ENCODE data around the gene GRK2. TPM values are rescaled to one million over a fixed set of nuclear protein-coding genes. Genes with fewer than 3 reads are reported as not detected.
A peak's percentile ranks its signal among the peaks of the same experiment; 100 is the strongest.

Gene GRK2
- total and polyA plus RNA-seq, 9 of the 15 experiments (the other 6 are each of a cell fraction or from before 2014, with no cell fraction given): 0.24 to 95.8 (median 56.5) TPM

DNA sequence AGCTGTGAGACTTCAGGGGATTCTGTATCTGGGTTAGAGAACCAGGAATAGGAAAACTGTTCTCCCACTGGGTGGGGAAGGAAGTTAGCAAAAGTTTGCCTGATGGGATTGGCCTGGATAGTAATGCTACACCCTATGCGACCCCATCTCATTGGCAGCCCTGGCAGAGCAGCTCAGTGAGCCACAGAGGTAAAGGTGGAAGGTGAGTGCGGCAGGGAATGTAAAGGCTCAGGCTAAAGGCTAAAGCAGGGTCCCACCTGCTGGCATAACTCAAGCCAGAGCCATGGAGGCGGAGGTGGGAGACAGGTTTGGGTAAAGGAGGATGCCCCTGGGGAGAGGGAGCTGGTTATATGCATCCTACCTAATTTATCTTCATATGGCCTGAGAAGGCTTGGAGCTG lies 55.8 kb downstream of the GRK2 start:
- no peaks in the 10 kb centered on the region for H3K9me1 ChIP-seq (ENCODE audit: control insufficient read depth, insufficient read depth, low read length)
- no peak overlapping the region for H3K4me3 ChIP-seq
- H3K4me1 ChIP-seq (replicated peaks in 1 of 2; ENCODE audit: control insufficient read depth in 2 of 2, insufficient read depth in 2 of 2, low read length in 2 of 2): peaks cover 13 to 18% of the 10 kb centered on the region in 2 experiments; a peak in 4 of 5 replicates
- no peaks in the 10 kb centered on the region for H3K27me3 ChIP-seq (ENCODE audit: control insufficient read depth in 2 of 2, insufficient read depth in 2 of 2, low read length in 2 of 2)
- H3K9ac ChIP-seq (ENCODE audit: insufficient read depth in 1 of 2, low read depth in 2 of 2, low read length in 2 of 2): peak overlapping the region in 1 of 2 experiments; percentile 3; a peak in 1 of 4 replicates
- FAIRE-seq (no peak), DNase-seq (ENCODE audit: extremely low read depth in 1 of 4, low spot score in 3 of 4) (peak in 1 of 4 experiments; percentile 1), ATAC-seq (no peak)
- H4K20me1 ChIP-seq (replicated peaks; ENCODE audit: control insufficient read depth, insufficient read depth, low read length): no peaks in the 10 kb centered on the region
- peaks cover 6% of the 10 kb centered on the region; the same call in 1 of the 3 replicates for H3K79me2 ChIP-seq (ENCODE audit: control insufficient read depth, insufficient read depth, low read length)
- POLR2A ChIA-PET: interaction anchor here (0.8 to 1.9 kb wide), 6 partner anchors 10 to 240 kb away, joined by 3 to 4 read pairs (median 3); no protein-coding TSS in a partner anchor
- TF ChIP-seq ZNF644 (tag; IDR thresholded peaks at IDR 0.05; ENCODE audit: low read depth) (no peak), SMAD2 (IDR thresholded peaks at IDR 0.05; ENCODE audit: low read depth, low read length) (no peak), CBX1 (IDR thresholded peaks at IDR 0.05; ENCODE audit: low read depth) (no peak), CEBPG (CRISPR knock-in tag; IDR thresholded peaks at IDR 0.05) (no peak), CEBPG (tag; conservative IDR thresholded peaks at IDR 0.05 in 1 of 2, IDR thresholded peaks at IDR 0.05 in 1 of 2) (no peak), STAT5B (CRISPR knock-in tag; IDR thresholded peaks at IDR 0.05) (no peak), BRD4 (IDR thresholded peaks at IDR 0.05) (no peak), EP300 (IDR thresholded peaks at IDR 0.05; ENCODE audit: low read length) (no peak), CAMTA2 (CRISPR knock-in tag; conservative IDR thresholded peaks at IDR 0.05) (no peak), POLR2H (tag; IDR thresholded peaks at IDR 0.05; ENCODE audit: low read depth) (no peak)
- TF ChIP-seq, protein P1, sequence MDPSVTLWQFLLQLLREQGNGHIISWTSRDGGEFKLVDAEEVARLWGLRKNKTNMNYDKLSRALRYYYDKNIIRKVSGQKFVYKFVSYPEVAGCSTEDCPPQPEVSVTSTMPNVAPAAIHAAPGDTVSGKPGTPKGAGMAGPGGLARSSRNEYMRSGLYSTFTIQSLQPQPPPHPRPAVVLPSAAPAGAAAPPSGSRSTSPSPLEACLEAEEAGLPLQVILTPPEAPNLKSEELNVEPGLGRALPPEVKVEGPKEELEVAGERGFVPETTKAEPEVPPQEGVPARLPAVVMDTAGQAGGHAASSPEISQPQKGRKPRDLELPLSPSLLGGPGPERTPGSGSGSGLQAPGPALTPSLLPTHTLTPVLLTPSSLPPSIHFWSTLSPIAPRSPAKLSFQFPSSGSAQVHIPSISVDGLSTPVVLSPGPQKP (CRISPR knock-in tag; IDR thresholded peaks at IDR 0.05): no peak
- TF ChIP-seq, protein P2, sequence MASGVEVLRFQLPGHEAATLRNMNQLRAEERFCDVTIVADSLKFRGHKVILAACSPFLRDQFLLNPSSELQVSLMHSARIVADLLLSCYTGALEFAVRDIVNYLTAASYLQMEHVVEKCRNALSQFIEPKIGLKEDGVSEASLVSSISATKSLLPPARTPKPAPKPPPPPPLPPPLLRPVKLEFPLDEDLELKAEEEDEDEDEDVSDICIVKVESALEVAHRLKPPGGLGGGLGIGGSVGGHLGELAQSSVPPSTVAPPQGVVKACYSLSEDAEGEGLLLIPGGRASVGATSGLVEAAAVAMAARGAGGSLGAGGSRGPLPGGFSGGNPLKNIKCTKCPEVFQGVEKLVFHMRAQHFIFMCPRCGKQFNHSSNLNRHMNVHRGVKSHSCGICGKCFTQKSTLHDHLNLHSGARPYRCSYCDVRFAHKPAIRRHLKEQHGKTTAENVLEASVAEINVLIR (CRISPR knock-in tag; IDR thresholded peaks at IDR 0.05): no peak
- TF ChIP-seq, protein P3, sequence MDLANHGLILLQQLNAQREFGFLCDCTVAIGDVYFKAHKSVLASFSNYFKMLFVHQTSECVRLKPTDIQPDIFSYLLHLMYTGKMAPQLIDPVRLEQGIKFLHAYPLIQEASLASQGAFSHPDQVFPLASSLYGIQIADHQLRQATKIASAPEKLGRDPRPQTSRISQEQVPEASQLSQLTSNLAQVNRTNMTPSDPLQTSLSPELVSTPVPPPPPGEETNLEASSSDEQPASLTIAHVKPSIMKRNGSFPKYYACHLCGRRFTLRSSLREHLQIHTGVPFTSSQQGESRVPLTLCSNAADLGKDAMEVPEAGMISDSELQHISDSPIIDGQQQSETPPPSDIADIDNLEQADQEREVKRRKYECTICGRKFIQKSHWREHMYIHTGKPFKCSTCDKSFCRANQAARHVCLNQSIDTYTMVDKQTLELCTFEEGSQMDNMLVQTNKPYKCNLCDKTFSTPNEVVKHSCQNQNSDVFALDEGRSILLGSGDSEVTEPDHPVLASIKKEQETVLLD (IDR thresholded peaks at IDR 0.05): no peak
- TF ChIP-seq, protein P4, sequence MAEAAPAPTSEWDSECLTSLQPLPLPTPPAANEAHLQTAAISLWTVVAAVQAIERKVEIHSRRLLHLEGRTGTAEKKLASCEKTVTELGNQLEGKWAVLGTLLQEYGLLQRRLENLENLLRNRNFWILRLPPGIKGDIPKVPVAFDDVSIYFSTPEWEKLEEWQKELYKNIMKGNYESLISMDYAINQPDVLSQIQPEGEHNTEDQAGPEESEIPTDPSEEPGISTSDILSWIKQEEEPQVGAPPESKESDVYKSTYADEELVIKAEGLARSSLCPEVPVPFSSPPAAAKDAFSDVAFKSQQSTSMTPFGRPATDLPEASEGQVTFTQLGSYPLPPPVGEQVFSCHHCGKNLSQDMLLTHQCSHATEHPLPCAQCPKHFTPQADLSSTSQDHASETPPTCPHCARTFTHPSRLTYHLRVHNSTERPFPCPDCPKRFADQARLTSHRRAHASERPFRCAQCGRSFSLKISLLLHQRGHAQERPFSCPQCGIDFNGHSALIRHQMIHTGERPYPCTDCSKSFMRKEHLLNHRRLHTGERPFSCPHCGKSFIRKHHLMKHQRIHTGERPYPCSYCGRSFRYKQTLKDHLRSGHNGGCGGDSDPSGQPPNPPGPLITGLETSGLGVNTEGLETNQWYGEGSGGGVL (CRISPR knock-in tag; IDR thresholded peaks at IDR 0.05): no peak
- in situ Hi-C loops (cut with MboI): no loop called here
- no TSS peak for BruUV-seq (replicated peaks)
- no peak overlapping the region for H2AFZ ChIP-seq (ENCODE audit: low read depth, low read length)
- H3K27ac ChIP-seq (ENCODE audit: extremely low read depth, low read depth, low read length): no peak overlapping the region
- H3K9me3 ChIP-seq (replicated peaks; ENCODE audit: control insufficient read depth, insufficient read depth, low read depth, low read length): no peaks in the 10 kb centered on the region
- no peak overlapping the region; the same call in 1 of the 2 replicates for H3K4me2 ChIP-seq (ENCODE audit: insufficient read depth, low read length)
- no peaks in the 10 kb centered on the region; the same call in 2 of the 3 replicates for H3K36me3 ChIP-seq (ENCODE audit: control insufficient read depth, insufficient read depth, low read length)
- WGBS (ENCODE audit: insufficient coverage, low coverage, missing lambda C conversion rate): 71% methylated on average over 3 of the region's 3 CpGs
- intact Hi-C loops (cut with micrococcal nuclease): no loop called here
- CTCF ChIA-PET (ENCODE audit: low intra/inter-chr PET ratio): no interaction called here

All from K562 (cell line).